HepG2 (cell line): Measurements from ENCODE around the gene SGK1. TPM values are rescaled to one million over a fixed set of nuclear protein-coding genes. Genes with fewer than 3 reads are reported as not detected.

Source experiments
- ATF1 ChIP-seq: IDR thresholded peaks from 2 replicates; pipeline ENCODE4 v1.6.1; 2016; ENCODE audit warnings: mild to moderate bottlenecking, control low read depth
- HNF1A ChIP-seq, 2 experiments: sonication (generic) in 1 of 2; formaldehyde crosslinking in 1 of 2; IDR thresholded peaks; 2 replicates each; pipeline versions ENCODE4 v1.4.0 to v1.6.1; 2016 to 2020; ENCODE audit warnings: borderline replicate concordance in 1 of 2, low read depth in 1 of 2, mild to moderate bottlenecking in 1 of 2, missing genetic modification reagents in 1 of 2
- NCOA5 ChIP-seq: sonication (generic); formaldehyde crosslinking; IDR thresholded peaks from 2 replicates; pipeline ENCODE4 v1.4.0; 2020; ENCODE audit warnings: missing genetic modification reagents
- NFKBIZ ChIP-seq: IDR thresholded peaks from 2 replicates; pipeline ENCODE4 v1.6.1; 2018; ENCODE audit warnings: missing genetic modification reagents, missing compliant biosample characterization
- NRL ChIP-seq: sonication (generic); formaldehyde crosslinking; IDR thresholded peaks from 2 replicates; pipeline ENCODE4 v1.5.0; 2020; ENCODE audit warnings: missing genetic modification reagents, mild to moderate bottlenecking, moderate library complexity, borderline replicate concordance
- PAXIP1 ChIP-seq: sonication (generic); formaldehyde crosslinking; conservative IDR thresholded peaks from 2 replicates; pipeline ENCODE4 v1.4.0; 2020; ENCODE audit warnings: mild to moderate bottlenecking, missing genetic modification reagents, moderate library complexity
- ZNF382 ChIP-seq: sonication (generic); formaldehyde crosslinking; IDR thresholded peaks from 2 replicates; pipeline ENCODE4 v1.5.0; 2020; ENCODE audit warnings: missing genetic modification reagents, mild to moderate bottlenecking, borderline replicate concordance
- ZNF441 ChIP-seq: sonication (generic); formaldehyde crosslinking; IDR thresholded peaks from 2 replicates; pipeline ENCODE4 v1.7.0; 2021; ENCODE audit warnings: missing genetic modification reagents, borderline replicate concordance
- ZNF614 ChIP-seq: IDR thresholded peaks from 2 replicates; pipeline ENCODE4 v1.6.1; 2018; ENCODE audit warnings: missing biosample characterization, missing genetic modification reagents, inconsistent platforms, borderline replicate concordance
- ZNF878 ChIP-seq: sonication (generic); formaldehyde crosslinking; IDR thresholded peaks from 2 replicates; pipeline ENCODE4 v1.8.1; 2023; ENCODE audit warnings: mild to moderate bottlenecking, missing genetic modification reagents, moderate library complexity
- polyA plus RNA-seq, 8 experiments: library from polyadenylated mRNA; depleted of rRNA in 3 of 8; stranded (reverse) in 7 of 8; unstranded in 1 of 8; fragments of >200 nt; fragmentation: Illumina TruSeq in 4 of 8; extraction: Trizol in 4 of 8; gene quantifications; 2 replicates each; pipeline versions ENCODE4 v1.2.1 to v1.2.3, GENCODE V29; 2011 to 2016; ENCODE audit warnings: low read depth in 4 of 8, missing spikeins in 1 of 8, mixed read lengths in 1 of 8; ENCODE audit not compliant: insufficient read depth in 1 of 8
- total RNA-seq, 5 experiments: library from RNA; depleted of rRNA; stranded (reverse); fragments of >200 nt; fragmentation: Illumina TruSeq; extraction: Trizol; gene quantifications; 2 replicates each; pipeline ENCODE4 v1.2.3, GENCODE V29; 2016; ENCODE audit warnings: low read depth in 1 of 5
- TF ChIP-seq, protein P1 (sequence below): sonication (generic); formaldehyde crosslinking; IDR thresholded peaks from 2 replicates; pipeline ENCODE4 v1.4.0; 2020; ENCODE audit warnings: missing genetic modification reagents
- TF ChIP-seq, protein P2 (sequence below): sonication (generic); formaldehyde crosslinking; conservative IDR thresholded peaks from 2 replicates; pipeline ENCODE4 v1.8.1; 2023; ENCODE audit warnings: missing genetic modification reagents

The SGK1 gene
- total and polyA plus RNA-seq, 2 of the 13 experiments (the other 11 are each of a cell fraction or from before 2014, with no cell fraction given): 56.1 to 56.2 TPM

DNA sequence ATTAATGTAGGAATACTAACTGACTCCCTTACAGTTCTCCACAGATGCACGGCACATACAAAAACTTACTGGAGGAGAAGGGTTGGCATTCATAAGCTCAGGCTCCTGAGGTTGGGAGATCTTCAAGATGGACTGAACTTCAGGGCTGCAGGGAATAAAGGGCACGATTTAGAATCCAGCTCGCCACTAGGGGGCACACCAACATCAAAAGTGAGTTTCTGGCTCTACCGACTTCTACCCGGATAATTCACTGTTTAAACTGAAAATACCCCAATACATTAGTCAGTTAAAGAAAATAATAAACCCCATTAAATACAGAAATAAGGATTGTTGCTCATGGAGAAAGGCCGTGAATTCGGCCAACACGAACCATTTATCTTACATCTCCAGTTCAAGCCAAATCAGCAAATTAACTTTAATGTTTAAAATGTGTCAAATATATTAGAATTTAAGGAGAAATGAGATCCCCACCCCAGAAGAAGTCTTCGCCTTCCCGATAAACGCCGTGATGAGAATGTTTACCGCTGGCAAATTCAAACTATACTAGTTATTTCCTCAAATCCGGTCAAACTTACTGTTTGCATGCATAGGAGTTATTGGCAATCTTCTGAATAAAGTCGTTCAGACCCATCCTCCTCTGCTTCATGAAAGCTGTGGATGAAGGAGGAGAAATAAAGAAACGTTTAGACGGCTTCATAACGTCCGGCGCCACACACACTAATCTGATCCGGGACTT is 143.8 kb downstream of the SGK1 start (continued):
- TF ChIP-seq, protein P1, sequence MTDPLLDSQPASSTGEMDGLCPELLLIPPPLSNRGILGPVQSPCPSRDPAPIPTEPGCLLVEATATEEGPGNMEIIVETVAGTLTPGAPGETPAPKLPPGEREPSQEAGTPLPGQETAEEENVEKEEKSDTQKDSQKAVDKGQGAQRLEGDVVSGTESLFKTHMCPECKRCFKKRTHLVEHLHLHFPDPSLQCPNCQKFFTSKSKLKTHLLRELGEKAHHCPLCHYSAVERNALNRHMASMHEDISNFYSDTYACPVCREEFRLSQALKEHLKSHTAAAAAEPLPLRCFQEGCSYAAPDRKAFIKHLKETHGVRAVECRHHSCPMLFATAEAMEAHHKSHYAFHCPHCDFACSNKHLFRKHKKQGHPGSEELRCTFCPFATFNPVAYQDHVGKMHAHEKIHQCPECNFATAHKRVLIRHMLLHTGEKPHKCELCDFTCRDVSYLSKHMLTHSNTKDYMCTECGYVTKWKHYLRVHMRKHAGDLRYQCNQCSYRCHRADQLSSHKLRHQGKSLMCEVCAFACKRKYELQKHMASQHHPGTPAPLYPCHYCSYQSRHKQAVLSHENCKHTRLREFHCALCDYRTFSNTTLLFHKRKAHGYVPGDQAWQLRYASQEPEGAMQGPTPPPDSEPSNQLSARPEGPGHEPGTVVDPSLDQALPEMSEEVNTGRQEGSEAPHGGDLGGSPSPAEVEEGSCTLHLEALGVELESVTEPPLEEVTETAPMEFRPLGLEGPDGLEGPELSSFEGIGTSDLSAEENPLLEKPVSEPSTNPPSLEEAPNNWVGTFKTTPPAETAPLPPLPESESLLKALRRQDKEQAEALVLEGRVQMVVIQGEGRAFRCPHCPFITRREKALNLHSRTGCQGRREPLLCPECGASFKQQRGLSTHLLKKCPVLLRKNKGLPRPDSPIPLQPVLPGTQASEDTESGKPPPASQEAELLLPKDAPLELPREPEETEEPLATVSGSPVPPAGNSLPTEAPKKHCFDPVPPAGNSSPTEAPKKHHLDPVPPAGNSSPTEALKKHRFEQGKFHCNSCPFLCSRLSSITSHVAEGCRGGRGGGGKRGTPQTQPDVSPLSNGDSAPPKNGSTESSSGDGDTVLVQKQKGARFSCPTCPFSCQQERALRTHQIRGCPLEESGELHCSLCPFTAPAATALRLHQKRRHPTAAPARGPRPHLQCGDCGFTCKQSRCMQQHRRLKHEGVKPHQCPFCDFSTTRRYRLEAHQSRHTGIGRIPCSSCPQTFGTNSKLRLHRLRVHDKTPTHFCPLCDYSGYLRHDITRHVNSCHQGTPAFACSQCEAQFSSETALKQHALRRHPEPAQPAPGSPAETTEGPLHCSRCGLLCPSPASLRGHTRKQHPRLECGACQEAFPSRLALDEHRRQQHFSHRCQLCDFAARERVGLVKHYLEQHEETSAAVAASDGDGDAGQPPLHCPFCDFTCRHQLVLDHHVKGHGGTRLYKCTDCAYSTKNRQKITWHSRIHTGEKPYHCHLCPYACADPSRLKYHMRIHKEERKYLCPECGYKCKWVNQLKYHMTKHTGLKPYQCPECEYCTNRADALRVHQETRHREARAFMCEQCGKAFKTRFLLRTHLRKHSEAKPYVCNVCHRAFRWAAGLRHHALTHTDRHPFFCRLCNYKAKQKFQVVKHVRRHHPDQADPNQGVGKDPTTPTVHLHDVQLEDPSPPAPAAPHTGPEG (CRISPR knock-in tag): 0 out of 2 replicates have a peak, but pooled peaks have one; percentile 12
- TF ChIP-seq ZNF878 (peak; percentile 15; the same call in 1 of the 2 replicates), NRL (no peak), ZNF382 (CRISPR knock-in tag) (no peak), NCOA5 (no peak), PAXIP1 (CRISPR knock-in tag) (no peak; the same call in 1 of the 2 replicates), ZNF614 (peak; percentile 25; the same call in 1 of the 2 replicates), ATF1 (CRISPR knock-in tag) (0 out of 2 replicates have a peak, but pooled peaks have one; percentile 41), NFKBIZ (CRISPR knock-in tag) (peak; percentile 61; the same call in 1 of the 2 replicates), ZNF441 (CRISPR knock-in tag) (0 out of 2 replicates have a peak, but pooled peaks have one; percentile 1), HNF1A (IDR thresholded peaks at IDR 0.05; ENCODE audit: low read depth) (no peak), HNF1A (CRISPR knock-in tag; IDR thresholded peaks at IDR 0.05; ENCODE audit: borderline replicate concordance) (no peak)
- TF ChIP-seq, protein P2, sequence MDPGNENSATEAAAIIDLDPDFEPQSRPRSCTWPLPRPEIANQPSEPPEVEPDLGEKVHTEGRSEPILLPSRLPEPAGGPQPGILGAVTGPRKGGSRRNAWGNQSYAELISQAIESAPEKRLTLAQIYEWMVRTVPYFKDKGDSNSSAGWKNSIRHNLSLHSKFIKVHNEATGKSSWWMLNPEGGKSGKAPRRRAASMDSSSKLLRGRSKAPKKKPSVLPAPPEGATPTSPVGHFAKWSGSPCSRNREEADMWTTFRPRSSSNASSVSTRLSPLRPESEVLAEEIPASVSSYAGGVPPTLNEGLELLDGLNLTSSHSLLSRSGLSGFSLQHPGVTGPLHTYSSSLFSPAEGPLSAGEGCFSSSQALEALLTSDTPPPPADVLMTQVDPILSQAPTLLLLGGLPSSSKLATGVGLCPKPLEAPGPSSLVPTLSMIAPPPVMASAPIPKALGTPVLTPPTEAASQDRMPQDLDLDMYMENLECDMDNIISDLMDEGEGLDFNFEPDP (CRISPR knock-in tag): no peak
